Ammon's horn (tissue), 1 donor: ENCODE measurements around the gene TRAK1.
A peak's percentile ranks its signal among the peaks of the same experiment; 100 is the strongest.

Experiments
- DNase-seq: peaks from one replicate; pipeline ENCODE4 v3.0.0-alpha.2; 2016; ENCODE audit warnings: low spot score

Gene TRAK1

GRCh38 chr3:42229942-42230688, 139.0 kb downstream of the TRAK1 start:
- peak; percentile 62 for DNase-seq

GRCh38 chr3:42230860-42231259, 139.7 kb downstream of the TRAK1 start:
- DNase-seq, result no peak

GRCh38 chr3:42235532-42235931, 144.4 kb downstream of the TRAK1 start:
- no peak for DNase-seq

- no peak for DNase-seq
Observed at GRCh38 chr3:42236611-42237010, 145.5 kb downstream of the TRAK1 start.

GRCh38 chr3:42246091-42246490, 154.9 kb downstream of the TRAK1 start:
- DNase-seq, result no peak

GRCh38 chr3:42247576-42248027, 156.4 kb downstream of the TRAK1 start:
- peak; percentile 59 for DNase-seq

- DNase-seq, result no peak
Observed at GRCh38 chr3:42250761-42251160, 159.6 kb downstream of the TRAK1 start.

- no peak for DNase-seq
Observed at GRCh38 chr3:42254566-42254965, 163.4 kb downstream of the TRAK1 start.

- no peak for DNase-seq
Observed at GRCh38 chr3:42256135-42256819, 165.1 kb downstream of the TRAK1 start.

- DNase-seq, result no peak
Observed at GRCh38 chr3:42257007-42257406, 165.8 kb downstream of the TRAK1 start.

GRCh38 chr3:42262525-42262924, 171.4 kb downstream of the TRAK1 start:
- no peak for DNase-seq

GRCh38 chr3:42263354-42264346, 172.5 kb downstream of the TRAK1 start:
- DNase-seq, result no peak

- peak; percentile 61 for DNase-seq
Observed at GRCh38 chr3:42264399-42265058, 173.4 kb downstream of the TRAK1 start.

- no peak for DNase-seq
Observed at GRCh38 chr3:42265059-42265991, 174.2 kb downstream of the TRAK1 start.

GRCh38 chr3:42266085-42266484, 174.9 kb downstream of the TRAK1 start, which contains the start of gene CCK:
CCK (minus strand) TSS chr3:42266185; CDS start chr3:42263630, 2,555 bp downstream.
- no peak for DNase-seq

GRCh38 chr3:42267878-42268277, 176.7 kb downstream of the TRAK1 start:
- DNase-seq, result no peak

- no peak for DNase-seq
Observed at GRCh38 chr3:42269647-42270046, 178.5 kb downstream of the TRAK1 start.

GRCh38 chr3:42270561-42270960, 179.4 kb downstream of the TRAK1 start:
- no peak for DNase-seq

- DNase-seq, result no peak
Observed at GRCh38 chr3:42271786-42272185, 180.6 kb downstream of the TRAK1 start.

GRCh38 chr3:42273361-42273760, 182.2 kb downstream of the TRAK1 start:
- peak; percentile 31 for DNase-seq
